ENCODE measurements around the gene KDM2A. TPM values are rescaled to one million over a fixed set of nuclear protein-coding genes. Genes with fewer than 3 reads are reported as not detected.

The KDM2A gene
- total and polyA plus RNA-seq, 2 donors (not counting 1 experiment from before 2014, with no cell fraction given), result 132 to 229 TPM

DNA sequence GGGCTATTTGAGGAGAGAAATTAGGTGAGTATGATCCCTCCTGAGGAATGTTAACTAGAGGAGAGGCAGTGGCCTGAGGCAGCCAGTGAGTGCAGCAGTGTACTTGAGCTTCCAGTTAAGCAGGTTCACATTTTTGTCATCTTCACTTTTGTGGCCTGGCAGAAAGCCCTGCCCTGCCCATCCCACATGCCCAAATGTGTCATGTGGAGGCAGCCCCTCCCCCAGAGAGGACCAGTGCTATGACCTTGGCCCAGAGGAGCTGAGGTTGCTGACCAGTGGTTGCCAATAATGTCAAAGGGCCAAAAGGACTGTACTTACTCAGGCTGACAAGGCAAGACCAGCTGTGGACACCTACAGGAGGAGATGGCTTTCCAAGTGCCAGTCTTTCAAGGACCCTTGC, 129.6 kb downstream of the KDM2A start:
- Mint-ChIP-seq H3K27me3 (no peaks in the 10 kb centered on the region), H3K4me1 (peaks cover 15% of the 10 kb centered on the region), H3K4me3 (no peak overlapping the region), H3K9me3 (ENCODE audit: insufficient read depth) (no peaks in the 10 kb centered on the region), H3K27ac (no peak overlapping the region)
- peak overlapping the region in 1 of 2 donors; percentile 2 for H3K27ac ChIP-seq (ENCODE audit: low read length in 2 of 2)
- H3K79me2 ChIP-seq (ENCODE audit: control insufficient read depth, insufficient read depth, low read length), result peaks cover 53% of the 10 kb centered on the region
- ATAC-seq (ENCODE audit: low read depth) (no peak), DNase-seq (no peak)
- ChIA-PET POLR2A (no interaction called here), CTCF (interaction anchor here (3.3 kb wide), 1 partner anchor 133 kb away, joined by 11 read pairs; no protein-coding TSS in a partner anchor)
- H3K9me3 ChIP-seq (ENCODE audit: control extremely low read depth in 1 of 3, control insufficient read depth in 2 of 3, insufficient read depth in 1 of 3, low read length in 2 of 3), result no peaks in the 10 kb centered on the region
- H3K4me1 ChIP-seq (ENCODE audit: control insufficient read depth in 2 of 2, insufficient read depth in 2 of 2, low read length in 2 of 2), result no peaks in the 10 kb centered on the region
- H3K36me3 ChIP-seq (replicated peaks in 1 of 2; ENCODE audit: control extremely low read depth in 1 of 2, control insufficient read depth in 1 of 2, extremely low read depth in 1 of 2, insufficient read depth in 2 of 2, low read length in 1 of 2), result peaks cover 9 to 98% of the 10 kb centered on the region in 2 experiments
- H3K4me2 ChIP-seq (replicated peaks; ENCODE audit: low read depth, low read length, poor library complexity, severe bottlenecking), result no peak overlapping the region
- peaks cover 96% of the 10 kb centered on the region for H4K20me1 ChIP-seq (ENCODE audit: control insufficient read depth, insufficient read depth, low read length, poor library complexity, severe bottlenecking)
- H3K27me3 ChIP-seq (replicated peaks in 1 of 4; ENCODE audit: control extremely low read depth in 1 of 4, control insufficient read depth in 3 of 4, insufficient read depth in 4 of 4, low read length in 3 of 4), result no peaks in the 10 kb centered on the region
- no peak overlapping the region for H3K9ac ChIP-seq (ENCODE audit: low read length)
- H3K4me3 ChIP-seq (ENCODE audit: control extremely low read depth in 1 of 5, extremely low read depth in 1 of 5, insufficient read depth in 1 of 5, low read depth in 2 of 5, low read length in 4 of 5), result no peak overlapping the region
- intact Hi-C loops (cut with micrococcal nuclease), result no loop called here
- TF ChIP-seq, protein P1, sequence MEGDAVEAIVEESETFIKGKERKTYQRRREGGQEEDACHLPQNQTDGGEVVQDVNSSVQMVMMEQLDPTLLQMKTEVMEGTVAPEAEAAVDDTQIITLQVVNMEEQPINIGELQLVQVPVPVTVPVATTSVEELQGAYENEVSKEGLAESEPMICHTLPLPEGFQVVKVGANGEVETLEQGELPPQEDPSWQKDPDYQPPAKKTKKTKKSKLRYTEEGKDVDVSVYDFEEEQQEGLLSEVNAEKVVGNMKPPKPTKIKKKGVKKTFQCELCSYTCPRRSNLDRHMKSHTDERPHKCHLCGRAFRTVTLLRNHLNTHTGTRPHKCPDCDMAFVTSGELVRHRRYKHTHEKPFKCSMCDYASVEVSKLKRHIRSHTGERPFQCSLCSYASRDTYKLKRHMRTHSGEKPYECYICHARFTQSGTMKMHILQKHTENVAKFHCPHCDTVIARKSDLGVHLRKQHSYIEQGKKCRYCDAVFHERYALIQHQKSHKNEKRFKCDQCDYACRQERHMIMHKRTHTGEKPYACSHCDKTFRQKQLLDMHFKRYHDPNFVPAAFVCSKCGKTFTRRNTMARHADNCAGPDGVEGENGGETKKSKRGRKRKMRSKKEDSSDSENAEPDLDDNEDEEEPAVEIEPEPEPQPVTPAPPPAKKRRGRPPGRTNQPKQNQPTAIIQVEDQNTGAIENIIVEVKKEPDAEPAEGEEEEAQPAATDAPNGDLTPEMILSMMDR (IDR thresholded peaks at IDR 0.05), result no peak
- TF ChIP-seq EZH2 (IDR thresholded peaks at IDR 0.05; ENCODE audit: borderline replicate concordance, insufficient read depth, low read depth, low read length, poor library complexity, severe bottlenecking), result no peak
- no peak overlapping the region for H2AFZ ChIP-seq (ENCODE audit: insufficient read depth, low read depth, low read length, poor library complexity, severe bottlenecking)

DNA sequence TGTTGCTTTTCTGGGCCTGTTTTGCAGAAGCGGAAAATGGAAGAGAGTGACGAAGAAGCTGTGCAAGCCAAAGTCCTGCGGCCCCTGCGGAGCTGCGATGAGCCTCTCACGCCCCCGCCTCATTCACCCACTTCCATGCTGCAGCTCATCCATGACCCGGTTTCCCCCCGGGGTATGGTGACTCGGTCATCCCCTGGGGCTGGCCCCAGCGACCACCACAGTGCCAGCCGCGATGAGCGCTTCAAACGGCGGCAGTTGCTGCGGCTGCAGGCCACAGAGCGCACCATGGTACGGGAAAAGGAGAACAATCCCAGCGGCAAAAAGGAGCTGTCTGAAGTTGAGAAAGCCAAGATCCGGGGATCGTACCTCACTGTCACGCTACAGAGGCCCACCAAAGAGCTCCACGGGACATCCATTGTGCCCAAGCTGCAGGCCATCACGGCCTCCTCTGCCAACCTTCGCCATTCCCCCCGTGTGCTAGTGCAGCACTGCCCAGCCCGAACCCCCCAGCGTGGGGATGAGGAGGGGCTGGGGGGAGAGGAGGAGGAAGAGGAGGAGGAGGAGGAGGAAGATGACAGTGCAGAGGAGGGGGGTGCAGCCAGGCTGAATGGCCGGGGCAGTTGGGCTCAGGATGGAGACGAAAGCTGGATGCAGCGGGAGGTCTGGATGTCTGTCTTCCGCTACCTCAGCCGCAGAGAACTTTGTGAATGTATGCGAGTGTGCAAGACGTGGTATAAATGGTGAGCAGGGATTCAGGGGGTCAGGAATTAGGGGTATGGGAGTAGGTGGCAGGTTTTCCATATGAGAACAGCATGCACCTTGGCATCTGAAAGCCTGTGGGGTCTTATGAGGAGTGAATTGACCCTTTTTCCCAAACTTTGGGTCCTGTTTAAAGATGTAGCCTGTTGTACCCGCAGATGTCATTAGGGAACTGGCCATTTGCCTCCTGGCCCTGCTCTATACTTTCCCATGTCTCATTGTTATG, 131.3 kb downstream of the KDM2A start:
- Mint-ChIP-seq H3K4me3 (no peak overlapping the region), H3K9me3 (ENCODE audit: insufficient read depth) (no peaks in the 10 kb centered on the region), H3K4me1 (peaks cover 9% of the 10 kb centered on the region), H3K27ac (peak overlapping the region; percentile 20), H3K27me3 (no peaks in the 10 kb centered on the region)
- Histone ChIP-seq H3K4me1 (ENCODE audit: control insufficient read depth in 2 of 2, insufficient read depth in 2 of 2, low read length in 2 of 2) (no peaks in the 10 kb centered on the region), H3K4me3 (ENCODE audit: control extremely low read depth in 1 of 5, extremely low read depth in 1 of 5, insufficient read depth in 1 of 5, low read depth in 2 of 5, low read length in 4 of 5) (no peak overlapping the region), H3K9me3 (ENCODE audit: control extremely low read depth in 1 of 3, control insufficient read depth in 2 of 3, insufficient read depth in 1 of 3, low read length in 2 of 3) (no peaks in the 10 kb centered on the region), H3K36me3 (replicated peaks in 1 of 2; ENCODE audit: control extremely low read depth in 1 of 2, control insufficient read depth in 1 of 2, extremely low read depth in 1 of 2, insufficient read depth in 2 of 2, low read length in 1 of 2) (peaks cover 13 to 99% of the 10 kb centered on the region in 2 experiments), H3K4me2 (replicated peaks; ENCODE audit: low read depth, low read length, poor library complexity, severe bottlenecking) (no peak overlapping the region), H3K9ac (ENCODE audit: low read length) (no peak overlapping the region), H2AFZ (ENCODE audit: insufficient read depth, low read depth, low read length, poor library complexity, severe bottlenecking) (no peak overlapping the region), H4K20me1 (ENCODE audit: control insufficient read depth, insufficient read depth, low read length, poor library complexity, severe bottlenecking) (peaks cover 95% of the 10 kb centered on the region), H3K27me3 (replicated peaks in 1 of 4; ENCODE audit: control extremely low read depth in 1 of 4, control insufficient read depth in 3 of 4, insufficient read depth in 4 of 4, low read length in 3 of 4) (no peaks in the 10 kb centered on the region), H3K27ac (ENCODE audit: low read length in 2 of 2) (no peak overlapping the region), H3K79me2 (ENCODE audit: control insufficient read depth, insufficient read depth, low read length) (peaks cover 42% of the 10 kb centered on the region)
- TF ChIP-seq, protein P1 (IDR thresholded peaks at IDR 0.05), result no peak
- TF ChIP-seq EZH2 (IDR thresholded peaks at IDR 0.05; ENCODE audit: borderline replicate concordance, insufficient read depth, low read depth, low read length, poor library complexity, severe bottlenecking), result no peak
- intact Hi-C loops (cut with micrococcal nuclease), result no loop called here
- ATAC-seq (ENCODE audit: low read depth), result no peak
- POLR2A ChIA-PET, result interaction anchor here (1.3 kb wide), 1 partner anchor 10 kb away, joined by 4 read pairs; no protein-coding TSS in a partner anchor
- 95% methylated on average over 36 of the region's 37 CpGs for WGBS (ENCODE audit: insufficient coverage)
- CTCF ChIA-PET, result interaction anchor here (1.2 to 1.8 kb wide), 3 partner anchors 11 to 67 kb away, joined by 3 to 7 read pairs (median 3); no protein-coding TSS in a partner anchor
- peak; percentile 13 for DNase-seq

Data from B cell (primary cell).